ENCODE results near the gene LDLR. TPM values are rescaled to one million over a fixed set of nuclear protein-coding genes. Genes with fewer than 3 reads are reported as not detected.
"Not testable (repeated sequence)": the region's sequence is repeated elsewhere in the genome, so short reads cannot be mapped to it uniquely, and the experiment has no call there.

Gene LDLR
- polyA plus RNA-seq, 10 donors, result 15.3 to 39.5 (median 20.0) TPM

GRCh38 chr19:11140023-11140538, 50.8 kb downstream of the LDLR start:
- DNase-seq, result not testable (repeated sequence)

- DNase-seq, result no peak
Observed at GRCh38 chr19:11140896-11141295, 51.6 kb downstream of the LDLR start.

- DNase-seq, result peak in 1 of 3 donors; percentile 40
Observed at GRCh38 chr19:11141937-11142527, 52.8 kb downstream of the LDLR start.

- peak; percentile 91 to 93 (median 92) for DNase-seq
Observed at GRCh38 chr19:11142528-11143171, 53.4 kb downstream of the LDLR start.

- DNase-seq, result no peak
Observed at GRCh38 chr19:11145536-11145924, 56.3 kb downstream of the LDLR start.

- no peak for DNase-seq
Observed at GRCh38 chr19:11148001-11148400, 58.7 kb downstream of the LDLR start.

GRCh38 chr19:11151181-11151580, 61.9 kb downstream of the LDLR start:
- DNase-seq, result peak; percentile 57 to 91 (median 76)

GRCh38 chr19:11152318-11153062, 63.2 kb downstream of the LDLR start:
- DNase-seq, result peak in 1 of 3 donors; percentile 66

GRCh38 chr19:11154683-11155047, 65.4 kb downstream of the LDLR start:
- no peak for DNase-seq

GRCh38 chr19:11155373-11156120, 66.3 kb downstream of the LDLR start, which contains the start of gene SPC24:
SPC24 (minus strand) TSS chr19:11155782; CDS start chr19:11155776, 6 bp downstream.
- DNase-seq, result peak; percentile 98 to 99 (median 99)

GRCh38 chr19:11159598-11160439, 70.6 kb downstream of the LDLR start:
- peak in 1 of 3 donors; percentile 58 for DNase-seq

GRCh38 chr19:11160440-11160768, 71.1 kb downstream of the LDLR start:
- DNase-seq, result not testable (repeated sequence)

GRCh38 chr19:11164296-11164695, 75.0 kb downstream of the LDLR start:
- peak in 1 of 3 donors; percentile 61 for DNase-seq

- peak; percentile 77 to 96 (median 91) for DNase-seq
Observed at GRCh38 chr19:11164879-11165406, 75.7 kb downstream of the LDLR start.

- DNase-seq, result no peak
Observed at GRCh38 chr19:11165486-11166030, 76.3 kb downstream of the LDLR start.

- peak in 1 of 3 donors; percentile 49 for DNase-seq
Observed at GRCh38 chr19:11166281-11167142, 77.2 kb downstream of the LDLR start.

- peak in 1 of 3 donors; percentile 68 for DNase-seq
Observed at GRCh38 chr19:11168568-11168967, 79.3 kb downstream of the LDLR start.

- DNase-seq, result no peak
Observed at GRCh38 chr19:11169896-11170678, 80.8 kb downstream of the LDLR start.

GRCh38 chr19:11171144-11171543, 81.9 kb downstream of the LDLR start:
- no peak for DNase-seq
